Gastroesophageal sphincter (tissue), 4 donors: ENCODE data around the gene LRRC1. TPM values are rescaled to one million over a fixed set of nuclear protein-coding genes. Genes with fewer than 3 reads are reported as not detected.
A peak's percentile ranks its signal among the peaks of the same experiment; 100 is the strongest.

ENCODE experiments used
- ATAC-seq: fragments of 150-250 bp; one replicate; pipeline ENCODE4 v1.9.1; 2016; ENCODE audit warnings: mild to moderate bottlenecking, moderate library complexity
- H3K27ac ChIP-seq, 4 donors: fragments of 200-600 bp; sonication (generic) in 3 of 4; 1 replicate in 3 of 4; 2 replicates in 1 of 4; pipeline ENCODE4 v1.5.1; 2016 to 2019
- H3K27me3 ChIP-seq: fragments of 200-600 bp; sonication (generic); one replicate; pipeline ENCODE4 v1.5.1; 2019
- H3K36me3 ChIP-seq, 2 donors: fragments of 200-600 bp; sonication (generic); one replicate each; pipeline ENCODE4 v1.5.1; 2019; ENCODE audit warnings: control low read depth in 1 of 2
- H3K4me1 ChIP-seq, 3 donors: fragments of 200-600 bp; sonication (generic); 1 replicate in 2 of 3; 2 replicates in 1 of 3; pipeline ENCODE4 v1.5.1; 2016 to 2019; ENCODE audit warnings: control low read depth in 2 of 3
- H3K4me3 ChIP-seq, 2 donors: fragments of 200-600 bp; sonication (generic); one replicate each; pipeline ENCODE4 v1.5.1; 2019; ENCODE audit warnings: mild to moderate bottlenecking in 1 of 2, moderate library complexity in 1 of 2
- H3K9me3 ChIP-seq, 3 donors: fragments of 200-600 bp; sonication (generic); one replicate each; pipeline ENCODE4 v1.5.1; 2017 to 2019; ENCODE audit warnings: control low read depth in 2 of 3
- EP300 ChIP-seq: sonication (generic); formaldehyde crosslinking; IDR thresholded peaks from one replicate; pipeline ENCODE4 v1.6.1; 2017; ENCODE audit warnings: antibody characterized with exemption, mild to moderate bottlenecking
- POLR2A ChIP-seq, 2 donors: fragments of 450-650 bp; IDR thresholded peaks; one replicate each; pipeline ENCODE4 v1.6.1; 2017; ENCODE audit warnings: antibody characterized with exemption in 2 of 2, mild to moderate bottlenecking in 2 of 2, moderate library complexity in 1 of 2
- POLR2AphosphoS5 ChIP-seq: sonication (generic); formaldehyde crosslinking; IDR thresholded peaks from one replicate; pipeline ENCODE4 v1.6.1; 2017; ENCODE audit warnings: antibody characterized with exemption
- WGBS, 2 donors: methylation state at CpG; one replicate each; pipeline ENCODE4 v1.1.5; 2018; ENCODE audit warnings: low coverage in 1 of 2; 5-methylcytosine and 5-hydroxymethylcytosine counted together
- total RNA-seq, 4 donors: library from RNA; depleted of rRNA; stranded (reverse); fragments of >200 nt; gene quantifications; one replicate each; pipeline ENCODE4 v1.1.0, GENCODE V29; 2016
- TF ChIP-seq, protein P1 (sequence below), 4 experiments: fragments of 200-600 bp in 2 of 4; fragments of 450-650 bp in 2 of 4; sonication (generic) in 1 of 4; IDR thresholded peaks; one replicate each; pipeline ENCODE4 v1.5.1; 2017 to 2019; ENCODE audit warnings: antibody characterized with exemption in 4 of 4, mild to moderate bottlenecking in 2 of 4, moderate library complexity in 2 of 4

Gene LRRC1
- total RNA-seq, 4 donors from 2014 or later = 12.4 to 28.3 (median 15.5) TPM

DNA sequence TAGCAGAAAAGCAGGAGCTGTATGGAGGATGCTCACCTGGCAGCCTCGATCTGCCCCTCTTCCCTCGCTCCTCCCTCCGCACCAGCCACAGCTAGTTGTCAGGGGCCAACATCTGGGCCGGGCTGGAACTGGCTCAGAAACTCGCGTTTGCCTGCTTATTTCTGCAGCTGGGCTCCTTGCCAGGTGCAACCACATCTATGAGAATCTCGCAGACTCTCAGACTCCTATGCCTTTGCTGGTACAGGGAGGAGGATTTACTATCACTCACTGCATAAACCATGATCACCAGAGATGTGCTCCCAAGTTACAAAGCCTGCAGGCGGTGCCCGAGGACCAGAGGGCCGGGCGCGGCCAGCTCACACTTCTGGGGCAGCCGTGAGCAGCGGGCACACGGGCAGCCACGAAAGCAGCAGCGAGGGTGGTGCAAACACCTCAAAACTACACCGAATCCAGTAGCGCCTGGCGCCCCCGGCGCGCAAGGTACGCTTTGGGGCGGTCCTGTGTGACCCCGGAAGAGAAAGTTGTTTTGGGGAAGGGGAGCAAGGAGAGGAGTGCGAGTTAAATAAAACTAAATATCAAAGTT is 577 bp upstream of the LRRC1 start:
- Histone ChIP-seq H3K36me3 (no peaks in the 10 kb centered on the region), H3K4me3 (peak overlapping the region; percentile 71 to 74), H3K9me3 (no peaks in the 10 kb centered on the region), H3K27me3 (no peaks in the 10 kb centered on the region), H3K27ac (peak overlapping the region; percentile 30 to 88 (median 86)), H3K4me1 (peaks cover 0 to 41% (median 0%) of the 10 kb centered on the region in 3 donors)
- TF ChIP-seq POLR2A (IDR thresholded peaks at IDR 0.05) = no peak
- peak; percentile 32 for TF ChIP-seq POLR2AphosphoS5
- TF ChIP-seq EP300 = no peak
- TF ChIP-seq, protein P1, sequence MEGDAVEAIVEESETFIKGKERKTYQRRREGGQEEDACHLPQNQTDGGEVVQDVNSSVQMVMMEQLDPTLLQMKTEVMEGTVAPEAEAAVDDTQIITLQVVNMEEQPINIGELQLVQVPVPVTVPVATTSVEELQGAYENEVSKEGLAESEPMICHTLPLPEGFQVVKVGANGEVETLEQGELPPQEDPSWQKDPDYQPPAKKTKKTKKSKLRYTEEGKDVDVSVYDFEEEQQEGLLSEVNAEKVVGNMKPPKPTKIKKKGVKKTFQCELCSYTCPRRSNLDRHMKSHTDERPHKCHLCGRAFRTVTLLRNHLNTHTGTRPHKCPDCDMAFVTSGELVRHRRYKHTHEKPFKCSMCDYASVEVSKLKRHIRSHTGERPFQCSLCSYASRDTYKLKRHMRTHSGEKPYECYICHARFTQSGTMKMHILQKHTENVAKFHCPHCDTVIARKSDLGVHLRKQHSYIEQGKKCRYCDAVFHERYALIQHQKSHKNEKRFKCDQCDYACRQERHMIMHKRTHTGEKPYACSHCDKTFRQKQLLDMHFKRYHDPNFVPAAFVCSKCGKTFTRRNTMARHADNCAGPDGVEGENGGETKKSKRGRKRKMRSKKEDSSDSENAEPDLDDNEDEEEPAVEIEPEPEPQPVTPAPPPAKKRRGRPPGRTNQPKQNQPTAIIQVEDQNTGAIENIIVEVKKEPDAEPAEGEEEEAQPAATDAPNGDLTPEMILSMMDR (IDR thresholded peaks at IDR 0.05) = peak; percentile 22 to 69 (median 56)
- WGBS, 2 donors = 0% methylated on average over 1 of the region's 27 CpGs
- ATAC-seq = peak; percentile 74

DNA sequence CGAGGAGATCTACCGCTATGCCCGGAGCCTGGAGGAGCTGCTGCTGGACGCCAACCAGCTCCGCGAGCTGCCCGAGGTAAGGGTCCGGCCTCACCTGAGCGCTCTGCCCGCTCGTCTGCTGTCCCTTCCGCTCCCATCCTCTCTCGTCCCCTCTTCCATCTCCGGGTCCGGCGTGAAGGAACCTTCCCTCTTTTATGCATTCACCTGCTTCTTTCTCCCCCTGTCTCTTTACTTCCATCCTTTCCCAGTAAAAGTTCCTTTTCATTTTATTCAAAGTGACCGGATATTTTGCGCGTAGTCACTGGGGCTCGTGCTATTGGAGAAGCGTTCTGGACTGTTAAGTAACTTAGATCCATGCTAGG is 516 bp downstream of the LRRC1 start:
- Histone ChIP-seq H3K4me1 (peaks cover 0 to 41% (median 0%) of the 10 kb centered on the region in 3 donors), H3K4me3 (peak overlapping the region; percentile 71 to 74), H3K27ac (peak overlapping the region; percentile 4 to 88 (median 86)), H3K36me3 (no peaks in the 10 kb centered on the region), H3K9me3 (no peaks in the 10 kb centered on the region), H3K27me3 (no peaks in the 10 kb centered on the region)
- TF ChIP-seq POLR2A (IDR thresholded peaks at IDR 0.05) (no peak), EP300 (no peak), POLR2AphosphoS5 (no peak)
- TF ChIP-seq, protein P1 (IDR thresholded peaks at IDR 0.05) = no peak
- 0% methylated on average over 14 to 18 of the region's 21 CpGs for WGBS, 2 donors
- peak; percentile 34 for ATAC-seq

DNA sequence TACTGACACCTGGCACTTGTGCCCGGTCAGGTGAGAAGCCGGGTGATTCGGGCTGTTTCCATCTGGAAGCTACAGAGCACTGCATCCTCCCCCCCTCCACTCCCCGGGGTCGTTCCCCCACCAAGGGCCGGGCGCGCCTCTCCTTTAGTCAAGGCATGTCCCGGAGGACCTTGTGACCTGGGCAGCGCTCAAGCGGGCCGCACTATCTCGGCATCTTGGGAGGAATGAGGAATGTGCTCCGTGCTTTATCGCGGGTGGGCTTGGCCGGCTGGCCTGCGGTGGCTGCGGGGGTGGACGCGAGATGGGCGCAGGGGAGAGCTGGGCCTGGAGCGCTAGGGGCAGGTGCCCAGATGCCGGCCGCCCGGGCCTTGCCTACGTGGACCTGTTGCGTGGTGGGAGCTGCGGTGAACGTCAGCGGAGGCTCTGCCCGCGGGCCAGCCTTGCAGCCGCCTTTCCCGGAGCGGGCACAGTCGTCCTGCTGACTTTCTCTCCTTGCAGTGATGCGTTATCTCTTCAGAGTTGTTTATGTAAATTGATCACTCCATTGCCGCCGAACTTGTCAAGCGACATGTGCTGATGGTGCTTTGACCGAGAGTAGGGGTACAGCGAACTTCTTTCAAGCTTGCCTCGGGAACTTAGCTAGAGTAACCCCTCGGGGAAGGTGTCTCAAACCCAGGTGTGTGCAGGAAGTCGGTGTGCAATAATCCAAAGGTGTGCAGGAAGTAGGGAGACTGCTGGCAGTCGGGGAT is 1.1 kb downstream of the LRRC1 start:
- 0% methylated on average over 5 of the region's 47 CpGs; no CpG with 5 or more reads in 1 of the 2 donors for WGBS, 2 donors
- peak overlapping the region in 3 of 4 donors; percentile 86 to 88 (median 87) for H3K27ac ChIP-seq

DNA sequence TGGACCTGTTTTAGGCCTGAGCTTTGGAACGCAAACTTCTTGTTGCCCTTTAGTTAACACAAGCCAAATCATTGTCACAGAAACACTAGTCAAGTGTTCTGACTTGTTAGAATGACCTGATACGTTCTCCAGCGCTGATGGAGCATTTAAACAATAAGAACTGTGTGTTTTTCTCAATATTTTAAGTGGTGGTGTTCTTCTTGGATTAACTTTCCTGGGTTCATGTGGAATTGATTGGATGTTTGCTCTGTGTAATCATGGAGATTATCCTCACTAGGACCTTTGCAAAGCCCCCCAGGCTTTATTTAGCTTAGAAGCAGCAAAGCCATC is 1.6 kb downstream of the LRRC1 start:
- Histone ChIP-seq H3K9me3 (no peaks in the 10 kb centered on the region), H3K36me3 (no peaks in the 10 kb centered on the region), H3K27ac (peak overlapping the region in 3 of 4 donors; percentile 86 to 88 (median 87)), H3K4me3 (peak overlapping the region; percentile 71 to 74), H3K27me3 (no peaks in the 10 kb centered on the region), H3K4me1 (peaks cover 0 to 41% (median 0%) of the 10 kb centered on the region in 3 donors)
- ATAC-seq = no peak
- WGBS, 2 donors = 12% methylated on average over 3 of the region's 3 CpGs; no CpG with 5 or more reads in 1 of the 2 donors
- TF ChIP-seq EP300 = no peak
- no peak for TF ChIP-seq POLR2A (IDR thresholded peaks at IDR 0.05)
- TF ChIP-seq, protein P1 (IDR thresholded peaks at IDR 0.05) = no peak
- TF ChIP-seq POLR2AphosphoS5 = no peak

More for the DNA sequence above, 1.1 kb downstream of the LRRC1 start:
- ATAC-seq = peak; percentile 26
- Histone ChIP-seq H3K36me3 (no peaks in the 10 kb centered on the region), H3K9me3 (no peaks in the 10 kb centered on the region), H3K27me3 (no peaks in the 10 kb centered on the region), H3K4me1 (peaks cover 0 to 41% (median 0%) of the 10 kb centered on the region in 3 donors), H3K4me3 (peak overlapping the region; percentile 71 to 74)
- TF ChIP-seq, protein P1 (IDR thresholded peaks at IDR 0.05) = no peak
- TF ChIP-seq POLR2AphosphoS5 = no peak
- TF ChIP-seq POLR2A (IDR thresholded peaks at IDR 0.05) = no peak
- no peak for TF ChIP-seq EP300
